Sigmoid colon (tissue), 7 donors: Measurements from ENCODE around the gene TRAF2. TPM values are rescaled to one million over a fixed set of nuclear protein-coding genes. Genes with fewer than 3 reads are reported as not detected.
"Not testable (repeated sequence)": the region's sequence is repeated elsewhere in the genome, so short reads cannot be mapped to it uniquely, and the experiment has no call there.

Experiments used
- DNase-seq: peaks from one replicate; pipeline ENCODE4 v3.0.0-alpha.2; 2019
- H3K27ac ChIP-seq, 4 donors: fragments of 200-600 bp; sonication (generic); one replicate each; pipeline ENCODE4 v1.5.1; 2016 to 2019; ENCODE audit warnings: mild to moderate bottlenecking in 1 of 4
- H3K27me3 ChIP-seq, 3 donors: fragments of 200-600 bp; sonication (generic); one replicate each; pipeline ENCODE4 v1.5.1; 2019; ENCODE audit warnings: mild to moderate bottlenecking in 1 of 3
- H3K36me3 ChIP-seq, 4 donors: fragments of 200-600 bp; sonication (generic); one replicate each; pipeline ENCODE4 v1.5.1; 2016 to 2019
- H3K4me1 ChIP-seq, 4 donors: fragments of 200-600 bp; sonication (generic); one replicate each; pipeline ENCODE4 v1.5.1; 2017 to 2019
- H3K4me3 ChIP-seq, 4 donors: fragments of 200-600 bp; sonication (generic); one replicate each; pipeline ENCODE4 v1.5.1; 2017 to 2019; ENCODE audit warnings: mild to moderate bottlenecking in 2 of 4, moderate library complexity in 1 of 4
- H3K9me3 ChIP-seq, 4 donors: fragments of 200-600 bp in 3 of 4; sonication (generic) in 3 of 4; one replicate each; pipeline versions ENCODE4 v1.5.1 to v1.6.1; 2013 to 2019
- EP300 ChIP-seq, 4 donors: sonication (generic); formaldehyde crosslinking; IDR thresholded peaks; one replicate each; pipeline ENCODE4 v1.6.1; 2017; ENCODE audit warnings: antibody characterized with exemption in 4 of 4
- POLR2A ChIP-seq, 2 donors: fragments of 450-650 bp; IDR thresholded peaks; one replicate each; pipeline ENCODE4 v1.6.1; 2016; ENCODE audit warnings: antibody characterized with exemption in 2 of 2, mild to moderate bottlenecking in 2 of 2, moderate library complexity in 2 of 2
- POLR2AphosphoS5 ChIP-seq, 4 donors: sonication (generic); formaldehyde crosslinking; IDR thresholded peaks; one replicate each; pipeline ENCODE4 v1.6.1; 2017; ENCODE audit warnings: antibody characterized with exemption in 4 of 4
- WGBS, 2 donors: extraction: QIAGEN DNeasy Blood & Tissue Kit; methylation state at CpG; one replicate each; pipeline ENCODE4 v1.1.7; 2013; 5-methylcytosine and 5-hydroxymethylcytosine counted together
- intact Hi-C: fragments of 100-400 bp; cut with DNase I; formaldehyde crosslinking; loops from one replicate; pipeline ENCODE4 v1.15.1; 2023
- polyA plus RNA-seq, 3 donors: library from polyadenylated mRNA; stranded (reverse); fragments of 200-250 nt; gene quantifications; one replicate each; pipeline ENCODE4 v1.2.3, GENCODE V29; 2013
- total RNA-seq, 4 donors: library from RNA; depleted of rRNA; stranded (reverse); fragments of >200 nt; gene quantifications; one replicate each; pipeline ENCODE4 v1.1.0, GENCODE V29; 2016
- TF ChIP-seq, protein P1 (sequence below), 4 experiments: fragments of 450-650 bp in 3 of 4; fragments of 200-600 bp in 1 of 4; IDR thresholded peaks; one replicate each; pipeline ENCODE4 v1.5.1; 2016 to 2019; ENCODE audit warnings: antibody characterized with exemption in 4 of 4, mild to moderate bottlenecking in 3 of 4, moderate library complexity in 2 of 4
- donor health status: healthy with polysubstance abuse.
- donor health status: Bipolar disorder and iron deficiency.
- donor health status: healthy.

The TRAF2 gene
- total and polyA plus RNA-seq, 7 donors: 1.8 to 21.9 (median 5.5) TPM

- DNase-seq: no peak
- H3K4me3 ChIP-seq: no peak overlapping the region
- no peak overlapping the region for H3K27ac ChIP-seq
- 91 to 94% methylated on average over 11 of the region's 11 CpGs for WGBS, 2 donors
- intact Hi-C loops: loop anchor here (5.0 kb wide), 1 partner anchor 76 kb away; the partner anchor contains the start of gene TMEM141
- H3K36me3 ChIP-seq: peaks cover 1 to 4% (median 2%) of the 10 kb centered on the region in 4 donors
- no peaks in the 10 kb centered on the region for H3K9me3 ChIP-seq
- H3K4me1 ChIP-seq: peaks cover 0 to 29% (median 21%) of the 10 kb centered on the region in 4 donors
- H3K27me3 ChIP-seq: no peaks in the 10 kb centered on the region
- TF ChIP-seq POLR2A (IDR thresholded peaks at IDR 0.05) (no peak), POLR2AphosphoS5 (IDR thresholded peaks at IDR 0.05) (no peak), EP300 (IDR thresholded peaks at IDR 0.05) (no peak)
- TF ChIP-seq, protein P1, sequence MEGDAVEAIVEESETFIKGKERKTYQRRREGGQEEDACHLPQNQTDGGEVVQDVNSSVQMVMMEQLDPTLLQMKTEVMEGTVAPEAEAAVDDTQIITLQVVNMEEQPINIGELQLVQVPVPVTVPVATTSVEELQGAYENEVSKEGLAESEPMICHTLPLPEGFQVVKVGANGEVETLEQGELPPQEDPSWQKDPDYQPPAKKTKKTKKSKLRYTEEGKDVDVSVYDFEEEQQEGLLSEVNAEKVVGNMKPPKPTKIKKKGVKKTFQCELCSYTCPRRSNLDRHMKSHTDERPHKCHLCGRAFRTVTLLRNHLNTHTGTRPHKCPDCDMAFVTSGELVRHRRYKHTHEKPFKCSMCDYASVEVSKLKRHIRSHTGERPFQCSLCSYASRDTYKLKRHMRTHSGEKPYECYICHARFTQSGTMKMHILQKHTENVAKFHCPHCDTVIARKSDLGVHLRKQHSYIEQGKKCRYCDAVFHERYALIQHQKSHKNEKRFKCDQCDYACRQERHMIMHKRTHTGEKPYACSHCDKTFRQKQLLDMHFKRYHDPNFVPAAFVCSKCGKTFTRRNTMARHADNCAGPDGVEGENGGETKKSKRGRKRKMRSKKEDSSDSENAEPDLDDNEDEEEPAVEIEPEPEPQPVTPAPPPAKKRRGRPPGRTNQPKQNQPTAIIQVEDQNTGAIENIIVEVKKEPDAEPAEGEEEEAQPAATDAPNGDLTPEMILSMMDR (IDR thresholded peaks at IDR 0.05): no peak
Observed at GRCh38 chr9:136868644-136869043, 17.7 kb upstream of the TRAF2 start.

GRCh38 chr9:136869611-136870010, 16.7 kb upstream of the TRAF2 start:
- not testable (repeated sequence) for H3K27ac ChIP-seq, H3K9me3 ChIP-seq, H3K4me3 ChIP-seq, H3K27me3 ChIP-seq, H3K36me3 ChIP-seq, DNase-seq
- peaks cover 0 to 20% (median 16%) of the 10 kb centered on the region in 4 donors for H3K4me1 ChIP-seq
- intact Hi-C loops: loop anchor here (5.0 kb wide), 1 partner anchor 77 kb away; the partner anchor contains the start of gene TMEM141
- 90 to 92% methylated on average over 2 of the region's 2 CpGs for WGBS, 2 donors

GRCh38 chr9:136875155-136875554, 11.2 kb upstream of the TRAF2 start:
- H3K36me3 ChIP-seq: no peaks in the 10 kb centered on the region
- H3K9me3 ChIP-seq: no peaks in the 10 kb centered on the region
- H3K4me1 ChIP-seq: no peaks in the 10 kb centered on the region
- no peak overlapping the region for H3K4me3 ChIP-seq
- TF ChIP-seq EP300 (IDR thresholded peaks at IDR 0.05) (no peak), POLR2A (IDR thresholded peaks at IDR 0.05) (no peak), POLR2AphosphoS5 (IDR thresholded peaks at IDR 0.05) (no peak)
- TF ChIP-seq, protein P1 (IDR thresholded peaks at IDR 0.05): no peak
- intact Hi-C loops: no loop called here
- 95% methylated on average over 6 of the region's 6 CpGs for WGBS, 2 donors
- no peak overlapping the region for H3K27ac ChIP-seq
- no peak for DNase-seq
- no peaks in the 10 kb centered on the region for H3K27me3 ChIP-seq

- H3K27ac ChIP-seq: no peak overlapping the region
- DNase-seq: no peak
- H3K27me3 ChIP-seq: no peaks in the 10 kb centered on the region
- no peaks in the 10 kb centered on the region for H3K36me3 ChIP-seq
- H3K9me3 ChIP-seq: no peaks in the 10 kb centered on the region
- intact Hi-C loops: no loop called here
- peaks cover 0 to 3% (median 1%) of the 10 kb centered on the region in 4 donors for H3K4me1 ChIP-seq
- H3K4me3 ChIP-seq: no peak overlapping the region
- WGBS, 2 donors: 91% methylated on average over 5 of the region's 5 CpGs
- no peak for TF ChIP-seq EP300 (IDR thresholded peaks at IDR 0.05)
- TF ChIP-seq, protein P1 (IDR thresholded peaks at IDR 0.05): no peak
- no peak for TF ChIP-seq POLR2A (IDR thresholded peaks at IDR 0.05)
- TF ChIP-seq POLR2AphosphoS5 (IDR thresholded peaks at IDR 0.05): no peak
Observed at GRCh38 chr9:136876476-136876875, 9.8 kb upstream of the TRAF2 start.

GRCh38 chr9:136880651-136881050, 5.7 kb upstream of the TRAF2 start:
- Histone ChIP-seq H3K4me1 (peaks cover 0 to 21% (median 18%) of the 10 kb centered on the region in 4 donors), H3K4me3 (no peak overlapping the region), H3K27me3 (no peaks in the 10 kb centered on the region), H3K36me3 (no peaks in the 10 kb centered on the region), H3K9me3 (no peaks in the 10 kb centered on the region), H3K27ac (no peak overlapping the region)
- 80 to 85% methylated on average over 11 of the region's 11 CpGs for WGBS, 2 donors
- TF ChIP-seq POLR2A (IDR thresholded peaks at IDR 0.05) (no peak), POLR2AphosphoS5 (IDR thresholded peaks at IDR 0.05) (no peak), EP300 (IDR thresholded peaks at IDR 0.05) (no peak)
- TF ChIP-seq, protein P1 (IDR thresholded peaks at IDR 0.05): no peak
- intact Hi-C loops: no loop called here
- no peak for DNase-seq
